Measurements from ENCODE around the gene MTHFSD. TPM values are rescaled to one million over a fixed set of nuclear protein-coding genes. Genes with fewer than 3 reads are reported as not detected.

Gene MTHFSD
- polyA plus RNA-seq, 4 donors: 7.6 to 22.2 (median 14.5) TPM

DNA sequence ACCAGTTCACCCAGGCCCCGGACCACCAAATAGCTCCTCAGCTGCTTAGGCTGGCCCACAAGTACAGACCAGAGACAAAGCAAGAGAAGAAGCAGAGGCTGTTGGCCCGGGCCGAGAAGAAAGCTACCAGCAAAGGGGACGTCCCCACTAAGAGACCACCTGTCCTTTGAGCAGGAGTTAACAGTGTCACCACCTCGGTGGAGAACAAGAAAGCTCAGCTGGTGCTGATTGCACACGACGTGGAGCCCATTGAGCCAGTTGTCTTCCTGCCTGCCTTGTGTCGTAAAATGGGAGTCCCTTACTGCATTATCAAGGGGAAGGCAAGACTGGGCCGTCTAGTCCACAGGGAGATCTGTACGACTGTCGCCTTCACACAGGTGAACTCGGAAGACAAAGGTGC is 29.3 kb downstream of the MTHFSD start:
- H3K9me3 ChIP-seq (ENCODE audit: control insufficient read depth in 2 of 2, insufficient read depth in 1 of 2, low read depth in 1 of 2, low read length in 1 of 2): no peaks in the 10 kb centered on the region
- H3K36me3 ChIP-seq (ENCODE audit: control insufficient read depth in 3 of 3, insufficient read depth in 2 of 3, low read depth in 1 of 3, low read length in 3 of 3): peaks cover 0 to 5% (median 0%) of the 10 kb centered on the region in 3 donors
- no peak overlapping the region for H3K4me3 ChIP-seq (ENCODE audit: low read depth in 1 of 3, low read length in 3 of 3)
- peaks cover 0 to 7% (median 0%) of the 10 kb centered on the region in 3 donors for H3K27me3 ChIP-seq (ENCODE audit: control insufficient read depth in 3 of 3, insufficient read depth in 3 of 3, low read length in 3 of 3)
- DNase-seq: no peak
- H3K27ac ChIP-seq (ENCODE audit: low read depth in 1 of 3, low read length in 2 of 3): no peak overlapping the region
- no peak for FAIRE-seq
- WGBS, 3 donors: 58 to 70% (median 66%) methylated on average over 12 of the region's 12 CpGs
- H3K4me1 ChIP-seq (ENCODE audit: control insufficient read depth in 3 of 3, insufficient read depth in 2 of 3, low read depth in 1 of 3, low read length in 2 of 3): no peaks in the 10 kb centered on the region

DNA sequence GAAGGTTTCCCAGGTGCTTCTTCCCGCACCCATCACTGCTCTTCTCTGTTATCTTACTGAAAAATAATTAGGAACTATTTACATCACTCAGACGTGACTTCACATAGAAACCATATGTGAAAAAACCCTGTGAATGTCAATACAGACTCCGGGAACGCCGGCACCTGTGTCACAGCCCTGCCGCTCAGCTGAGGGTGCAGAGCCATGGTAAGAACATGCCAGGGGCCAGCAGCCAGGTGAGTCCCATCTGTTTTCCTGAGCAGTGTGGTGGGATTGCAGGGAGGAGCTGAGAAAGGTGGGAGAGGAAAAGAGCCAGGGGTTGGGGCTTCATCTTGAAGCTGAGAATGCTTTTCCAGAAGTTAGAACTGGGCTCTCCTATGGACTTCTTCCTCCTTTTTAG is 31.0 kb downstream of the MTHFSD start:
- Histone ChIP-seq H3K4me1 (ENCODE audit: control insufficient read depth in 3 of 3, insufficient read depth in 2 of 3, low read depth in 1 of 3, low read length in 2 of 3) (no peaks in the 10 kb centered on the region), H3K9me3 (ENCODE audit: control insufficient read depth in 2 of 2, insufficient read depth in 1 of 2, low read depth in 1 of 2, low read length in 1 of 2) (no peaks in the 10 kb centered on the region), H3K4me3 (ENCODE audit: low read depth in 1 of 3, low read length in 3 of 3) (no peak overlapping the region), H3K27me3 (ENCODE audit: control insufficient read depth in 3 of 3, insufficient read depth in 3 of 3, low read length in 3 of 3) (peaks cover 0 to 18% (median 0%) of the 10 kb centered on the region in 3 donors), H3K27ac (ENCODE audit: low read depth in 1 of 3, low read length in 2 of 3) (no peak overlapping the region), H3K36me3 (ENCODE audit: control insufficient read depth in 3 of 3, insufficient read depth in 2 of 3, low read depth in 1 of 3, low read length in 3 of 3) (no peaks in the 10 kb centered on the region)
- FAIRE-seq (no peak), DNase-seq (no peak)
- 45 to 66% (median 54%) methylated on average over 6 of the region's 6 CpGs for WGBS, 3 donors

DNA sequence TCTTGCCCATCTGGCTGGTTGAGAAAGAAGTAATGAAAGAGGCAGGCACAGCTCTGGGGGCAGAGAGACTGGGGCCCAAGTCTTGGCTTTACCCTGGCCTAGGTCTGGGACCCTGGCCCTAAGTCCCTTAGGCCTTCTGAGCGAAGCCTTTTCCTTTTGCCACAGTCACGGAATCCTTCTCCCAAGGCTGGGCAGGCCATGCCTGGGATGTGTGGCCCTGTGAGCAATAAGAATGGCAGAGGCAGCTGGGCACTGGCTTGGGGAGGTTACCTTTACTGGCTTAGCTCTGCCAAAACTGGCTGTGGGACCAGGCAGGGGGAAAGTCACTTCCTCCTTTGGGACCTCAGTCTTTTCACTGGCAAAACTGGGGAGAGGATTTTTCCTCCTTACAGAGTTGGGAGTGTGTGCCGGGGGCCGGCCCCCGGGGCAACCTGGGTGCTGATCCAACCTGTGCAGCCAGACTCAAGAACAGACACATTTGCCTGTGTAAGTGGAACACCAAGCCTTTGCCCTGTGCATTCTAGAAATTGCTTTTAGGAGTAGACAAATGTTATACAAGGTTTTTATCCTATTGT is 31.8 kb downstream of the MTHFSD start:
- FAIRE-seq: no peak
- 70 to 79% (median 71%) methylated on average over 5 of the region's 5 CpGs for WGBS, 3 donors
- H3K9me3 ChIP-seq (ENCODE audit: control insufficient read depth in 2 of 2, insufficient read depth in 1 of 2, low read depth in 1 of 2, low read length in 1 of 2): no peaks in the 10 kb centered on the region

DNA sequence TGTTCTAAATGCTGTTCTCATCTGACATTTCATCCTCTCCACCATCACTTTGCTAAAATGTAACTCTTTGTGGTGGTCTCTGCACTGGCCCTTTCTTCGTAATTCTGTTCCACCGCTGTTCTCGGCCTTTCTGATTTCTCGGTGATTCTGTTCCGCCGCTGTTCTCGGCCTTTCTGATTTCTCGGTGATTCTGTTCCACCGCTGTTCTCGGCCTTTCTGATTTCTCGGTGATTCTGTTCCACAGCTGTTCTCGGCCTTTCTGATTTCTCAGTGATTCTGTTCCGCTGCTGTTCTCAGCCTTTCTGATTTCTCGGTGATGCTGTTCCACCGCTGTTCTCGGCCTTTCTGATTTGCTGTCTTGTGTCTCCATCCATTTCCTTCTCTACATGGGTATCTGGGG is 32.4 kb downstream of the MTHFSD start:
- peaks cover 0 to 4% (median 0%) of the 10 kb centered on the region in 3 donors for H3K4me1 ChIP-seq (ENCODE audit: control insufficient read depth in 3 of 3, insufficient read depth in 2 of 3, low read depth in 1 of 3, low read length in 2 of 3)
- no peak overlapping the region for H3K4me3 ChIP-seq (ENCODE audit: low read depth in 1 of 3, low read length in 3 of 3)
- 83 to 88% (median 85%) methylated on average over 16 of the region's 16 CpGs for WGBS, 3 donors
- no peak overlapping the region for H3K27ac ChIP-seq (ENCODE audit: low read depth in 1 of 3, low read length in 2 of 3)
- peaks cover 0 to 26% (median 4%) of the 10 kb centered on the region in 3 donors for H3K27me3 ChIP-seq (ENCODE audit: control insufficient read depth in 3 of 3, insufficient read depth in 3 of 3, low read length in 3 of 3)
- FAIRE-seq (no peak), DNase-seq (no peak)
- peaks cover 0 to 7% (median 0%) of the 10 kb centered on the region in 3 donors for H3K36me3 ChIP-seq (ENCODE audit: control insufficient read depth in 3 of 3, insufficient read depth in 2 of 3, low read depth in 1 of 3, low read length in 3 of 3)
- no peaks in the 10 kb centered on the region for H3K9me3 ChIP-seq (ENCODE audit: control insufficient read depth in 2 of 2, insufficient read depth in 1 of 2, low read depth in 1 of 2, low read length in 1 of 2)

More for the DNA sequence above, 31.8 kb downstream of the MTHFSD start:
- DNase-seq: no peak
- no peak overlapping the region for H3K4me3 ChIP-seq (ENCODE audit: low read depth in 1 of 3, low read length in 3 of 3)
- H3K4me1 ChIP-seq (ENCODE audit: control insufficient read depth in 3 of 3, insufficient read depth in 2 of 3, low read depth in 1 of 3, low read length in 2 of 3): no peaks in the 10 kb centered on the region
- no peak overlapping the region for H3K27ac ChIP-seq (ENCODE audit: low read depth in 1 of 3, low read length in 2 of 3)
- peaks cover 0 to 20% (median 0%) of the 10 kb centered on the region in 3 donors for H3K27me3 ChIP-seq (ENCODE audit: control insufficient read depth in 3 of 3, insufficient read depth in 3 of 3, low read length in 3 of 3)
- H3K36me3 ChIP-seq (ENCODE audit: control insufficient read depth in 3 of 3, insufficient read depth in 2 of 3, low read depth in 1 of 3, low read length in 3 of 3): peaks cover 0 to under 1% (median 0%) of the 10 kb centered on the region in 3 donors

DNA sequence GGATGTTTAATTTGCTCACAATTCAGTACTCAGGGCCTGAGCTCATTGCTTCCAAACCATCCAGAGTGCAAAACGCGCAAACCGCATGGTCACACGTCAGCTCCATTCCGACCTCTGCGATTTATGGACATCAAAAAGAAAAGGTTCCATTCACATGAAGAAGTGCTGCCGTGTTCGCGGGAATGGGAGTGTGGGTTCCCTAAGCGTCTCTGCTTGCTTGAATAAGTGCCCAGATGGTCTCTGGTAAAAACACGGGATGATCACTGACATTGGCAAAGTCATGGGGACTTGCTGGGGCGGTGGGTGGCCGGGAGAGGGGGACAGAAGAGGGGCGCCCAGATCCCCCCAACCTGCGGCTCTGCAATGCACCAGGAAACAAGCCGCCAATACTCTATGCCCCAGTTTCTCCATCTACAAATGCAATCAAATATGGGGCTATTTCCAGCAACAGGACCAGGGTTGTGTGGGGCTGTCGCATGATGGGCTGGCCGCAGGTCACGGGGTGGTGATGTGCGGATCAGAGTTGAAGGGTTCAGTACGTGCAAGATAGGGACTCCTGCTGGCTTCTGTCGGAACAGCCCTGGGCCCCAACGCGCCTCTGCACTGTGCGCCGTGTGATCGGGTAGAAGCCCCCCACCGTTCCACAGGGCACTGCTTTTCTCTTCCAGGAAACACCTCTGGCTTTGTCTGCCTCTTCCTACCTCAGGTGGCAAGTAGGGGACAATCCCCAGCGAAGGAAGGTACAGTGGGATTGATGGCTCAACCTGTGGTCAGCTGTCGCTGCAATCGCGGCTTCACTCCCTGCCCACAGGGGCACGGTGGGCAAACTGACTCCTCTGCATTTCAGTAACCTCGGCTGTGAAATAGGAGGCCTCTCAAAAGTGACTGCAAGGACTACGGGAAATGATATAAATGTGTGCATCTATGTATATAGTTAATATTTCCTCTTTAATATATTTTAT is 33.5 kb downstream of the MTHFSD start:
- no peak for FAIRE-seq
- DNase-seq: no peak

DNA sequence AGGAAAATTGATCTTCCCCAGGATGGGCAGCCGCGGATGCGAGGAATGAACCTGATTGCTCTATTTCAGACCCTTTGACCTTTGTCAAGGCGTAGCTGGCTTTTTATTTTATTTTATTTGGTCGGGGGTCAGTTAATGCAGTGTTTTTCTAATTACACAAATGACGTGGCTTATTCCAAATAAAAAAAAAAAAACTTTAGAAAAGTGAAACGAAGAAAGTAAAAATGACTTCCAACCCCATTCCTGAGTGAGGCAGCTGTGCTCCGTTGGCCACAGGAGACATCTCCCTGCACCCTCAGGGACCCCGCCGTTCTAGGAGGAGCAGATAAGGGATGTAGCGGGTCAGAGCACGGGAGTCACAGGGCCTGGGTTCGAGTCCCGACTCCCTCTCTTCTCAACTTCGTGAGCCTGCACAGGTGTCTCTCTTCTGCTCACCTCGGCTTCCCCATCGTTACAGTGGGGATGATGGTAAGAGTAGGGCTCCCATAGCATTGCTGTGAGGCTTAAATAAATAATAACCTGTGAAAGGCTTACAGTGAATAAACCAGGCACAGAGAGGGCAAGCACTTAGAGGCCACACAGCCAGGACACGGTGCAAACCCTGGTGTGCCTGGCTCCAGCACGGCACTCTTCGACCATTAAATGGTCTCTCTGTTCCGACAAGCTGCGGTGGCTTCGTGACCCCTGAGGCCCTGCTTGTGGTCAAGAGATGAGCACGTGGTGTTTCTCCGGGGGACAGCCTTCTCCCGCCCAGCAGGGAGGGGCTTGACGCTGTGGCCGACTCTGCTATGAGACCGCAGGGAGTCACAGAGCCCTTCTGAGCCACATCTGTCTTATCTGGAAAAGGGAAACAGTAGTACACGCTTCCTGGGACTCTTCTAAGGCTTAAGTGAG is 34.5 kb downstream of the MTHFSD start:
- WGBS, 3 donors: 43 to 53% (median 47%) methylated on average over 30 of the region's 30 CpGs
- H3K27me3 ChIP-seq (ENCODE audit: control insufficient read depth in 3 of 3, insufficient read depth in 3 of 3, low read length in 3 of 3): peaks cover 7 to 47% (median 16%) of the 10 kb centered on the region in 3 donors
- no peak for FAIRE-seq

More for the DNA sequence above, 33.5 kb downstream of the MTHFSD start:
- peaks cover 0 to 16% (median 0%) of the 10 kb centered on the region in 3 donors for H3K36me3 ChIP-seq (ENCODE audit: control insufficient read depth in 3 of 3, insufficient read depth in 2 of 3, low read depth in 1 of 3, low read length in 3 of 3)
- 76 to 86% (median 80%) methylated on average over 35 of the region's 35 CpGs for WGBS, 3 donors
- H3K4me3 ChIP-seq (ENCODE audit: low read depth in 1 of 3, low read length in 3 of 3): no peak overlapping the region
- H3K9me3 ChIP-seq (ENCODE audit: control insufficient read depth in 2 of 2, insufficient read depth in 1 of 2, low read depth in 1 of 2, low read length in 1 of 2): no peaks in the 10 kb centered on the region
- no peak overlapping the region for H3K27ac ChIP-seq (ENCODE audit: low read depth in 1 of 3, low read length in 2 of 3)
- peaks cover 0 to 37% (median 11%) of the 10 kb centered on the region in 3 donors for H3K27me3 ChIP-seq (ENCODE audit: control insufficient read depth in 3 of 3, insufficient read depth in 3 of 3, low read length in 3 of 3)
- H3K4me1 ChIP-seq (ENCODE audit: control insufficient read depth in 3 of 3, insufficient read depth in 2 of 3, low read depth in 1 of 3, low read length in 2 of 3): peaks cover 0 to 8% (median 0%) of the 10 kb centered on the region in 3 donors

DNA sequence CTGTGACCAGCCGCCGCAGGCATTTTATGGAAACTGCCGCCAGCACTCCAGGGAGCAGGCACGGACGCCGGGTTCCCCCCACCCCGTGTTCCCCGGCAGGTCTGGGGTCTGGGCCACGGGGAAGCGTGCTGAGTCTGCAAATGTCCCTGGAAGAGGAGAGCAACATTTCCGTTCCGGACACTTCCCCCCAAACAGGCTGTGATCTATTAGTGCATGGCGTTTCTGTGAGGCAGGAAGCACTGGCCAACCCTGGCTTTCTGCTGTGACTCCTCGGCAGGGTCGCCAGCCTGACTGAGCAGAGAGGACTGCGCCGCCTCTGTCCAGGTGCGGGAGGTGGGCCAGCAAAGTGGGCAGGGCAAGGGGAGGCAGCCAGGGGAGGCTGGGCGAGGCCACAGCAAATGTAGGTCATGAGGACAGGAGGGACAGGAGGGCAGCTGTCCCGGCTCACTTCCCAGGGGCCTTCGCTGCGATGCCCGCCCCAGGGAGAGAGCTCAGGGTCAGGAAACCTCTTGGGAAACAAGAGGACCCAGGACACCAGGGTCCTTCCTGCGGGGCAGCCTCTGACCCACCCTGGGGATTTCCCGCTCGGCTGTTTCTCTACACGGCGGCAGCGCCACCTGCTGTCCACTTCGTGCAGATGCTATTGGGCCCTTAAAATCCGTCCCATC is 35.3 kb downstream of the MTHFSD start:
- H3K9me3 ChIP-seq (ENCODE audit: control insufficient read depth in 2 of 2, insufficient read depth in 1 of 2, low read depth in 1 of 2, low read length in 1 of 2): no peaks in the 10 kb centered on the region
- FAIRE-seq: no peak
- peaks cover 0 to 8% (median 0%) of the 10 kb centered on the region in 3 donors for H3K4me1 ChIP-seq (ENCODE audit: control insufficient read depth in 3 of 3, insufficient read depth in 2 of 3, low read depth in 1 of 3, low read length in 2 of 3)
- H3K36me3 ChIP-seq (ENCODE audit: control insufficient read depth in 3 of 3, insufficient read depth in 2 of 3, low read depth in 1 of 3, low read length in 3 of 3): peaks cover 0 to 31% (median 0%) of the 10 kb centered on the region in 3 donors
- DNase-seq: peak; percentile 39 to 71
- 15 to 27% (median 25%) methylated on average over 31 of the region's 31 CpGs for WGBS, 3 donors
- peaks cover 12 to 55% (median 16%) of the 10 kb centered on the region in 3 donors for H3K27me3 ChIP-seq (ENCODE audit: control insufficient read depth in 3 of 3, insufficient read depth in 3 of 3, low read length in 3 of 3)
- H3K27ac ChIP-seq (ENCODE audit: low read depth in 1 of 3, low read length in 2 of 3): peak overlapping the region in 2 of 3 donors; percentile 33 to 53
- peak overlapping the region in 1 of 3 donors; percentile 10 for H3K4me3 ChIP-seq (ENCODE audit: low read depth in 1 of 3, low read length in 3 of 3)

More for the DNA sequence above, 34.5 kb downstream of the MTHFSD start:
- DNase-seq: peak in 1 of 2 donors; percentile 13
- no peak overlapping the region for H3K4me3 ChIP-seq (ENCODE audit: low read depth in 1 of 3, low read length in 3 of 3)
- no peaks in the 10 kb centered on the region for H3K9me3 ChIP-seq (ENCODE audit: control insufficient read depth in 2 of 2, insufficient read depth in 1 of 2, low read depth in 1 of 2, low read length in 1 of 2)
- peaks cover 0 to 8% (median 0%) of the 10 kb centered on the region in 3 donors for H3K4me1 ChIP-seq (ENCODE audit: control insufficient read depth in 3 of 3, insufficient read depth in 2 of 3, low read depth in 1 of 3, low read length in 2 of 3)
- no peak overlapping the region for H3K27ac ChIP-seq (ENCODE audit: low read depth in 1 of 3, low read length in 2 of 3)
- peaks cover 0 to 23% (median 0%) of the 10 kb centered on the region in 3 donors for H3K36me3 ChIP-seq (ENCODE audit: control insufficient read depth in 3 of 3, insufficient read depth in 2 of 3, low read depth in 1 of 3, low read length in 3 of 3)
